HL-60/S4 treated with retinoic acid at 250 ng/mL for 4 days and 3 days (cell line): ENCODE results near the gene TREML4.

Experiments
- in situ Hi-C: fragments of 300-500 bp; cut with MboI; formaldehyde crosslinking; loops from 2 replicates; pipeline ENCODE4 v1.7.0; 2022; ENCODE audit warnings: low sequenced_read_pairs

The TREML4 gene

GRCh38 chr6:41252401-41253169, 24.4 kb downstream of the TREML4 start:
- in situ Hi-C loops: no loop called here

DNA sequence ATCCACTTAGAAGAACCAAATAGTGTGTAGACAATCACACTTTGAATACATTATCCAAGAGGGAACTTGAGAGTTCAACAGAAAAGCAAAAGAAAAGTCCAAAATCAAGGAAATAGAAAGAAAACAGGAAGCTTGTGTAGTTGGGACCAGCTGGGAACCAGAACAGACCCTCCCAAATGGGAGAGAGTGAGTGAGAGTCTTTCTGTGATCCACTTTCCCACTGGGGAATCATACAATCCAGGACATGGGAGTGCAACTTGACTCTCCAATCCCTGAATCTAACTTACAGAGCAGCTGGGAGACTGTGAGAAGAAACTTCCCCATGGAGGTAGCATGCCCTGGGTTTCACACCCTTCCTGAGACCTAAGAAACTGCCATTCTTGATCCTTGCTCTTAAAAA, 27.0 kb downstream of the TREML4 start:
- in situ Hi-C loops: no loop called here

DNA sequence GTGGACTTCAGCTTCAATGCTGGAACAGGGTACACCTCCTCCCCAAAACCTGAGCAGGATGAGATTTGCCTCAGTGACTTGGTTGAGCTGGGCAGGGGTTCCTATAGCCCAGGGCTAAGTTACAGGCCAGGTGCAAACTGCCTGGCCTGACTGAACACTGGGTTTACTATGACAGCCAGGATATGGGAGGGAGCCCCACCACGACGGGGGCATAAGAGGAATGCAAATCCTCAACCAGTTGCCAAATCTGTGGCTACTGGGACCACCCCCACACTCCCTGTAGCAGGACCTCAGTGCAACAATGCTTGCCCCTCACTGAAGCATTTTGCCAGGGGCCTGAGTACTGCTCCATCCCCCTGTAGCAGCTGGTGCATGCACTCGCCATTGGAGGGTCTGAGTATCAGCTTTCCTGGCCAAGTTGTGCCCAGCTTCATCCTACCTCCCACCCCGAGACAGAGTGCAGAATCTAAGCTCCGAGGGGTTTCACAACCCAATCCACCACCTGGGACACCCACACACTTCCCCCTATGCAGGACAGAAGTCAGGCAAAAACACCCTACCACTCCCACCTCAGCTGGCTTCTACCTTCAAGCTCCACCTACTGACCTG, 27.6 kb downstream of the TREML4 start:
- in situ Hi-C loops: no loop called here

- in situ Hi-C loops: no loop called here
Observed at GRCh38 chr6:41256383-41256782, 28.2 kb downstream of the TREML4 start.

DNA sequence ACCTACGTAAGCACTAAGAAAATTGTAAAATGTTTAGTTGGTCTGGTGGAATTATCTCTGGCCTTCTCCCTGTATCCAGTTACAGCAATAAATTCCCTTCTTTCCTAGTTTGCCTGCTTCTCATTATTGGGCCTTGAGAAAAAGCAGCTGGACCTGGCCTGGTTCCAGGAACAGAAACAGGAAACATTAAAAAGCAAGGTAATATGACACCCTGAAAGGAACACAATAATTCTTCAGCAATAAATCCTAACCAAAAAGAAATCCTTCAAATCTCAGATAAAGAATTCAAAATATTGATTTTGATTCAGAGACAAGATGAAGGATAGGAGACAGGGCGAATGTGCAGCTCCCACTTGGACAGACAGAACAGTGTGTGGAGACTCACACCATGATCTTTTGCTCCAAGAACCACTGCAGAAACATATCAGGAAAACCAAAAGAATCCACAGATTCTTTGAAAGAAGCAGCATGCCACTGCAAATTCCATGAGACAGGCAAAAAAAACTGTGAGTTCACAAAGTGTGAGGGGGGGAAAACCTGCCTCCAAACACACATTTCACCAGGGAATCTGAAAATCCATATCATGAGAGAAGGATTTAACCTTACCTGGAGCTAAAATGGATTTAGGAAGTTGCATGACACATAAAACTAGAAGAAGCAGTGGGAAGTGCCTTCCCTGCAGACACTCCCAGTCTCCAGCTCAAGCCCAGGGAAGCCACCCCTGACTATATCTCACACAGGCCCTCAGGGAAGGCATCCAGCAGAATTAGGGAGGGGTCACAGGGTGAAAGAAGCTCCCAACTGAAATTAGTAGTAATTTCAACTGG, 29.4 kb downstream of the TREML4 start:
- in situ Hi-C loops: no loop called here

- in situ Hi-C loops: no loop called here
Observed at GRCh38 chr6:41258196-41258493, 30.0 kb downstream of the TREML4 start.

DNA sequence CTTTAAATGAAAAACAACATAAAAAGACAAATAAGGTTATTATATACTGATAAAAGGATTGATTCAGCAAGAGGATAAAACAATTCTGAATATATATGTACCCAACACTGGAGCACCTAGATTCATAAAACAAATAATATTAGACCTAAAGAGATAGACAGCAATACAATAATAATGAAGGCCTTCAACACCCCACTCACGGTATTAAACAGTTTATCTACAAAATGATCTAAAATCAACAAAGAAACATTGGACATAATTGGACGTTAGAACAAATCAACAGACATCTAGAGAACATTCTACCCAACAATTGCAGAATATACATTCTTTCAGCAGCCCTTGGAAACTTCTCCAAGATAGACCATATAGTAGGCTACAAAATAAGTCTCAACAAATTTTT, 34.3 kb downstream of the TREML4 start:
- in situ Hi-C loops: no loop called here

DNA sequence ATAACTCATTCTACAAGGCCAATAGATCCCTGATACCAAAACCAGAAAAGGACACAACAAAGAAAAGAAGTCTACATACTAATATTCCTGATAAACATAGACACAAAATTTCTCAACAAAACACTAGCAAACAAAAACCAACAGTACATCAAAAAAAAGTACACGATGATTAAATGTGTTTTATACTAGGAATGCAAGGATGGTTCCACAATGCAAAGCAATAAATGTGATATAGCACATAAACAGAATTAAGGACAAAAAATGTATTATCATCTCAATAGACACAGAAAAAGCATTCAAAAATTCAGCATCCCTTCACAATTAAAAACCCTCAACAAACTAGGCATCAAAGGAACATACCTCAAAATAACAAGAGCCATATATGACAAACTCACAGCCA, 35.1 kb downstream of the TREML4 start:
- in situ Hi-C loops: no loop called here

DNA sequence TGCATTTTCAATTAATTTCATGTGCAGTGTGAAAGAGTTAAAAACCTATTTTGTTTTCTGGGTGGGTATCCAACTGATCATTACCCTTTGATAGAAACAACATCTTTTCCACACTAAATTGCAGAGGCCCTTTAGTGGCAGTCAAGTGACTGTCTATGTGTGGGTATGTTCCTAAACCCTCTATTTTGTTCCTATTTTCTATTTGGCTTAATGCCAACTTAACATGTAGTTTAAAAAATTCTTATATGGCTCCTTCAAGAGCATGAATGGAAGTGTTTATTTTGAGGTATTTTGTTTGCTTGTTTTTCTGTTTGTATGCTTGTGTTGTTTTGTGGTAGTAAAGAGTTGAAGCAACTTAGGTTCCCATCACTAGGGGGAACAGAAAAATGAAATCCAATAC, 38.4 kb downstream of the TREML4 start:
- in situ Hi-C loops: no loop called here

DNA sequence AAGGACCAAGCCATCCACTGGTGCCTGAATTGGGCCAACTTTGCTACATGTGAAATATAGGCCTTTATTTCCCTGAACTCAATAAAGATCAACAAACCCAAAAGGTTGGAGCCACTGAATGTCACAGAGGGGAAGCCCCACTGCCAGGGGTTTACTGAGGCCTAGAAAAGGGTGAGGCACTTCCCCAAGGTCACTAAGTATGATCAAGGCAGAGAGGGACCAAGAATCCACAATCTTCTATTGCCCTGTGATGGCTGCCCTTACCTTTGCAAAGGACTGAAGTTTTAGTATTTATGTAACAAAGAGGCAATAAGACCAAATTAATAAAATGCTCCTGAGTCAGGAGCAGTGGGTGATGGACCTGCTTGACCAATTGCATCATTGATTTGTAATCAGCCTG, 40.3 kb downstream of the TREML4 start:
- in situ Hi-C loops: no loop called here

DNA sequence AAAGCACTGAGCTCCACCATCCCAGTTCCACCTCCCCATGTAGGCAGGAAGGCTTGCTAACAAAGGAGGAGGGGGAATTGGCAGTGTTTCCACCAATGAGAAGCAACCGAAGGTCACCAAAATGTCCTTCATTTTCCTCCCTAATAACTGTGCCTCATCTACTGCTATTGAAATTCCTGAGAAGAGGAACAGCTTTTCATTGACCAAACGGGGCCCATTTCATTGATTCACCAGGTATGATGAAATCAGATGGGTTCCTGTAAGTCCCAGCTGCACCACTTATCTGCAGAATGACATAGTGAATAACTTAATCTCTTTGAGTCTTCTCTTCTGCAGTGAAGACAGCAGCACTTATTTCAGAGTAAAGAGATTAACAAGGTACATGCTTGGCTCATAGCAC, 41.0 kb downstream of the TREML4 start:
- in situ Hi-C loops: no loop called here

DNA sequence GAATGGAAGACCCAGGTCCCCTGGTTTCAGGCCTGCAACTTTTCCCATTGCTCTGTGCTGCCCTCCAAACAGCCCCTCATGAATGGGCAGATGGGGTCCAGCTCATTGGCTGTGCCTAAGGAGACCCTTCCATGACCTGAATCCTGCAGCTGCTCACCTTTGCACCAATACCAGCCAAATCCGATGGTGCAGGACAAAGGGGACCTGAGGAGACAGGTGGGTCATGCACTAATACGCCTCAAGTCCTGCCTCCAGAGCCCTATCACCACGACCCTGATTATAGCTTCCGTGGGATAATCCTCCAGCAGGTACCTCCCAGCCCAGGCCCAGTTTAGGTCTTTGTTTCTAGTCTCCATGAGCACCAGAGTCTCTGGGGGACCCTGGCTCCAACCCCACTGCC, 41.6 kb downstream of the TREML4 start:
- in situ Hi-C loops: no loop called here

GRCh38 chr6:41271901-41272395, 43.8 kb downstream of the TREML4 start:
- in situ Hi-C loops: no loop called here

GRCh38 chr6:41272591-41273240, 44.6 kb downstream of the TREML4 start:
- in situ Hi-C loops: no loop called here

GRCh38 chr6:41273714-41274113, 45.6 kb downstream of the TREML4 start:
- in situ Hi-C loops: no loop called here

DNA sequence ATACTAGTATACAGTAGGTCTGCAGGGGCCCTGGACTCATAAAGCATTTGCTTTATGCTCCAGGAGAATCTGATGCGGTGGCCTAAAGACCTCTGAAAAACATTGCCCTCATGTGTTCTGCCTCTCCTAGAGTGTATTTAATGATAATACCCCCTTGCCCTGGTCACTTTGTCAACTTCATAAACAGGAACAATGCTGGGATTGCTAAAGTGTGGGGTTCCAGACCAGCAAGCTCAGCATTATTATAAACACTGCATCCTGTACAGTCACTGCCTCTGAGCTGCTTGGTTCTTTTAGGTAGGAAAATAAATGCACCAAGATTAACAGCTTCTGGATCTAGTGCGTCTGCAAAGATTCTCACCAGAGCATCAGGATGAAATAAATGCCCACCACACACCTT, 46.1 kb downstream of the TREML4 start:
- in situ Hi-C loops: no loop called here

DNA sequence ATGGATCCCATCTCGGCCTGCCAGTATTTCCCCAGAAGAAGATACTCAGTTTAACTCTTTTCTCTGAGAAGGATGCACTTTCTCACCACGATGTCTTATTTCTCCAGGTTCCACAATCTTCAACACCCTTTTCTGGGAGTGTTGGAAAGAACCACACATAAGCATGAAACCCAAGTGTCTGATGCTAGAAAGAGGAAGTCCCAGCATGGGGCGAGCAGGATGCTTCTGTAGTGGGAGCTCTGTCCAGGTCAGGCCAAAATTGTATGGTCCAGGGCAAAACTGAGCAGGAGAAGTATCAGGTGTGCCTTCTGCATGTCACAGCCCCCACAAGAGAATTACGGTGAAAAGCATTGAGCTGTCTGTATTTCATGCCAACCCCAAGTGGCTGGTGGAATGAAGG, 47.3 kb downstream of the TREML4 start:
- in situ Hi-C loops: no loop called here

DNA sequence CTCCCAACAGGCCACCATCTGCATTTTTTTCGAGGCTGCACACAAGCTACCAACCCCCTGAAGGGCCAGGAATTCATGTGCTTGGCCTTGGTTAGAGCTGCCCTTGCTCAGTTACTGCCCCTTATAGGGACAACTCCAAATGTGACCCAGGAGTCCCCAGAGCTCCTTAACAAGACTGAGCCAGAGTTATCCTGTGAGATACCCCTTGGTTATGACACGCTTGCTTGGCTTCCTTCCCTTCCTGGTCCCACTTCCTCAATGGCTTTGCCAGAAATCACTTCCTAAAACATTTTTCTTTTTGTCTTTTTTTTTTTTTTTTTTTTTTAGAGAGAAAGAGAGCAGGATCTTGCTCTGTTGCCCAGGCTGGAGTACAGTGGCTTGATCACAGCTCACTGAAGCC, 49.5 kb downstream of the TREML4 start:
- in situ Hi-C loops: no loop called here

DNA sequence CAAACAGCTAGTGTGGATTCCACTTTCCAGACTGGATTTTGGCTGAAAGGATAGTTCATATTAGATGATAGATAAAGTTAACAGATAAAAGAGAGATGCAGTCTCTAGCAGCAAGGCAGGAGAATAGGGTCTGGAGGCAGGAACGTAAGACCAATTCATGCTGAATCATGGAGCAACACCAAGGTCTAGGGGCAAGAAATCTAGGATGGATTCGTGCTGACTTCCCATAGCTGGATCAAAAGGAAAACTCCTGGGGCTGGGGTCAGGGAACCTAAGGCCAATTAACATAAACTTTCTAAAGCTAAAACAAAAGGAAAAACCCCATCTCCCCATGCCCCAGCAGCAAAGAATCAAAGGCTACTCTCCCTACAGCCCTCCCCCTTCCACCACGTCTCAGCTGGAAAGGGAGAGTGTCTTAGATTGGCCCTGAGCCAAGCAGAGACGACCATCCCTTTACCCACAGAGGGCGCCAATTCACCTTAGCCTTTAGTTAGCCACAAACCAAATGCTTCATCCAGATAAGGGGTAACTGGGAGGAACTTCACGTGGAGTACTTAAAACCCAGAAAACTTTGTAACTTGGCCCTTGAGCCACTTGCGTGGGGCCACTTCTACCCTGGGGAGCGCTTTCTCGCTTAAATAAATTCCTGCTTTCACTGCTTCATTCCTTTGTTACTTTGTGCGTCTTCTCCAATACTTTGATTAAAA, 50.7 kb downstream of the TREML4 start:
- in situ Hi-C loops: no loop called here

- in situ Hi-C loops: no loop called here
Observed at GRCh38 chr6:41280381-41281057, 52.4 kb downstream of the TREML4 start.
